HG03175 (cell line): ENCODE data around the gene WASF1.
"Not testable (repeated sequence)": the region's sequence is repeated elsewhere in the genome, so short reads cannot be mapped to it uniquely, and the experiment has no call there.

ENCODE experiments used
- ATAC-seq: cut with Tn5 transposase; IDR thresholded peaks from one replicate; pipeline ENCODE4 v1.9.1; 2021; ENCODE audit warnings: mild to moderate bottlenecking, moderate library complexity; ENCODE audit not compliant: unreplicated experiment

Gene WASF1

DNA sequence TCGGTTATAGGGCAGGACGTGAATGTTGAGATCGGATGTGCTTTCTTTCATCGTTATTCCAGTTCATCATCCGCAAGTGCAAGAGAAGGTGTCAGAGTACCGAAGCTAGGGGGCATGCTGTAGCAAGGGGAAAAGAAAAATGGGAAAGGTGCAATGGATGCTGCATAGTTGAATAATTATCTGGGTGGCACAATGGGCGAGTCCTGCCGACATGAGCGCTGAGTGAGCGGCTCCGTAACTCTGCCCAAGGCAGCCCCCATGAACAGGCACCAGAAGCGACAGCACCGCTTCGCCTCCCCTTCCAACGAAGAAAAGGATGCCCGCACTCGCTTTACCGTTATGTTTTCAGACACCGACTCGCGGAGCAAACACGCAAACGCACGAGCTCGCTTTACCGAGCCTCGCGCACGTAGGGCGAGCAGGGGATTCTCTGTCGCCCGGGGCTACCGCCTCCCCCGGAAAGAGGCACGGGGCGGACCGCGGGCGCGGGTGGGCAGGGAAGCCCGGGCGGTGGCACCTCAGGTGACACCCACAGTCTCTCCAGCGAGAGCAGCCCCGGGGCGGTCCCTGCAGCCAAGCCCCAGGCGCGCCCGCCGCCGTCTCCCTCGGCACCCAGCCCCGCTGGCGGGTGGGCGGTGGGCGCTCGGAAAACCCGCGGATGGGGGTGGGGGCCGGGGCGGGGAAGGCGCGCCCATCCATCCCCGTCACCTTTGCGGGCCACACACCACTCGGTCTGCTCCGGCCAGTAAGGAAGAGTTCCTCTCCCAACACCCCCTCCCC is 654 bp downstream of the WASF1 start:
- no peak for ATAC-seq

GRCh38 chr6:110173506-110174132 is 5.9 kb downstream of the WASF1 start:
- no peak for ATAC-seq

DNA sequence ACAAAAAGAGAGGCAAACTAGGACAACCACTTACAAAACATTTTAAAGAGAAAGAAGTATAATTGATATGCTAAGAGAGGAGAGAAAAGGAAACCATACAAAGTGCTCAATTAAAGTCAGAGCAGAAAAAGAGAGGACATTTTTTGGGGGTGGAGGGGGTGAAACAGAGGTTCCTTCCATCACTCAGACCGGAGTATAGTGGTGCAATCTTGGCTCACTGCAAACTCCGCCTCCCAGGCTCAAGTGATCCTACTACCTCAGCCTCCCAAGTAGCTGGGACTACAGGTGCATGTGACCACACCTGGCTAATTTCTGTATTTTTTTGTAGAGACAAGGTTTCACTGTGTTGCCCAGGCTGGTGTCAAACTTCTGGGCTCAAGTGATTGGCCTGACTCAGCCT is 9.4 kb downstream of the WASF1 start:
- no peak for ATAC-seq

GRCh38 chr6:110158479-110158878 is 21.0 kb downstream of the WASF1 start:
- ATAC-seq: no peak

GRCh38 chr6:110147870-110148269 is 31.6 kb downstream of the WASF1 start:
- ATAC-seq: no peak

DNA sequence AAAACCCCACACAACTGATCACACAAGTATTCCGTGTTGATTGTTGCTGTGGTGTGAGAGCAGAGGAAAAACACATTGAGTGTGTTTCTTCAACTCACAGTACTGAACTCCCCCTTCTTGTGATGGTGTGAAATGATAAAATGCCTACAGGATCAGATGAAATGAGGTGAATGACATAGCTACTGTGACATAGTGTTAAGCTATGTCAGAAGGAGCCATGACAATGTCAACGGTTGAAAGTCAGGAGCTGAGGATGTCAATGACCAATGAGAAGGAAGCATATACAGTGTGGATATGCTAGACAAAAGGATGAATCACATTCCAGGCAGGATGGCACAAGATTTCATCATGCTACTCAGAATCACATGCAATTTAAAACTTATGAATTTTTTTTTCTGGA is 38.8 kb downstream of the WASF1 start:
- no peak for ATAC-seq

- no peak for ATAC-seq
Measured at GRCh38 chr6:110139052-110139451, 40.4 kb downstream of the WASF1 start.

GRCh38 chr6:110137924-110138887 is 41.3 kb downstream of the WASF1 start:
- ATAC-seq: no peak

GRCh38 chr6:110130362-110130761 is 49.1 kb downstream of the WASF1 start:
- no peak for ATAC-seq

DNA sequence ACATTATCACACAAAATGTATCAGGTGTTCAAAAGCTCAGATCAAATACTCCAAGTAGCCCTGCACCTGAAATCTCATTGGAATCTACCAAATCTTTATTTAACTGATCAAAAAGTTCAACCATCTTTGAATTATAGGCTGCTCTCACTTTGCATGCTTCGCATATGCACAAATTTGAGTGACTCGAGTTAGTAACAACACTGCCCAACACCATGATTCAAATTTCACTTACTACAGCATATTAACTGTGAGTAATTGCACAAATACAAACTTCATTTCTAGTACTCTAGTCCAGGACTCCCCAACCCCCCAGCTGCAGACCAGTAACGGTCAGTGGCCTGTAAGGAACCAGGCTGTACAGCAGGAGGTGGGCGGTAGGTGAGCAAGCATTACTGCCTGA is 51.1 kb downstream of the WASF1 start:
- ATAC-seq: no peak

- no peak for ATAC-seq
Measured at GRCh38 chr6:110125361-110125760, 54.1 kb downstream of the WASF1 start.

- ATAC-seq: not testable (repeated sequence)
Measured at GRCh38 chr6:110121655-110122054, 57.8 kb downstream of the WASF1 start.

DNA sequence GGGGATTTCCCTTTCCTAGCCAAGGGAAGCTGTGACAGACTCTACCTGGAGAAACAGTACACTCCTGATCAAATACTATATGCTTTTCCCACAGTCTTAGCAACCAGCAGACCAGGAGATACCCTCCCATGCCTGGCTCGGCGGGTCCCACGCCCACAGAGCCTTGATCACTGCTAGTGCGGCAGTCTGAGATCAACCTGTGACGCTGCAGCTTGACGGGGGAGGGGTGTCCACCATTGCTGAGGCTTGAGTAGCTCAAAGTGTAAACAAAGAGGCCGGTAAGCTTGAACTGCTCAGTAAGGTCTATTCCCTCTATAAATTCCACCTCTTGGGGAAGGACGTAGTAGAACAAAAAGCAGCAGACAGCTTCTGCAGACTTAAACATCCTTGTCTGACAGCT is 63.2 kb downstream of the WASF1 start:
- ATAC-seq: no peak

DNA sequence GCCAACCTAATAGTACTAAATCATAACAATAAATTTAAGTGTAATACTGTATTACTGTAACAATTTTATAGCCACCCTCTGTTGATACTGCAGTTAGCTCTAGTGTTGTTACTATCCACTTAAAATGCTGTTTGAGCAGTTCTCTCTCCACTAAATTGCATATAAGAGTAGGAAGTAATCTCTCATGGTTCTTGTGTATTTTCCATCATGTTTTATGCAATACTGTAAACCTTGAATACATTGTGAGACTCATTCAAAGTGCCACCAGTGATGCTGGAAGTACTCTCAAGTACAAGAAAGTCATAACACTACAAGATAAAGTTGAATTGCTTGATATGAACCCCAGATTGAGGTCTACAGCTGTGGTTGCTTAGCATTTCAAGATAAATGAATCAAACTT is 65.5 kb downstream of the WASF1 start:
- ATAC-seq: no peak

- ATAC-seq: no peak
Measured at GRCh38 chr6:110105296-110105695, 74.2 kb downstream of the WASF1 start.

DNA sequence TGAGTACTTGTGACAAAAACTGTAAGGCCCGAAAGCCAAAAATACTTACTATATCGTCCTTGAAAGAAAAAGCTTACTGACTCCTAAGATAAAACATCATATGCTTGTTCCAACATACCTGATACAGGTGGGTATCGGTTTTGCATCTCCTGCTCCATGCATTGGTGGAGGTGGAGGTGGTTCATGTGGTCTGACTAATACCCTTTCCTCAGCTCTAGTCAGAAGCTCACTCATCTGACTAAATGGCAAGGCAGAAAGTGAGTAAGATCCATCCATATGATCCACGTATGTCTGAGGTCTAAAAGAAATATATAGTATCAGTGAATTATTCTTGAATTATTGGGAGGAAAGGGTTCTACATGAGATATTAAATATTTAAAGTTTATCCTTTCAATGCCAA is 76.2 kb downstream of the WASF1 start:
- ATAC-seq: no peak

- ATAC-seq: no peak
Measured at GRCh38 chr6:110102411-110102810, 77.1 kb downstream of the WASF1 start.

- ATAC-seq: peak; percentile 60
Measured at GRCh38 chr6:110101885-110102284, 77.6 kb downstream of the WASF1 start.

GRCh38 chr6:110098511-110099116 is 80.9 kb downstream of the WASF1 start:
- ATAC-seq: no peak

DNA sequence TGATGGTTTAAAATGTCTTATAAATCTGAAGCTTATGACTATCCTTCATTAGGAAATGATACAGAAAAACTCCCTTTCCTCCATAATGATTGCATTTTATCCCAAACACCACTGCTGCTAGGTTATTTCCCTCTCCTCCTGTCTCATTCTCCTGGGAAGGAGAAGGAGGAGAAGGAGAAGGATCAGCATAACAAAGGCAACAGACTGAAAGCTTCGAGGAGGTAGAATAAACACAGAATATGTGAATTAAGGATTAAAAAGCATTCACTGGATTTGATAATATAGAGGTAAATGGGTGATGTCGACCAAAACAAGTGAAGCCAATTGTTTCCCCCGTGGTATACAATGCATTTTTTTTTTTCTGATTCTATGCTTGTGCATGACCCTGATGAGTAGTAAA is 82.0 kb downstream of the WASF1 start:
- no peak for ATAC-seq

DNA sequence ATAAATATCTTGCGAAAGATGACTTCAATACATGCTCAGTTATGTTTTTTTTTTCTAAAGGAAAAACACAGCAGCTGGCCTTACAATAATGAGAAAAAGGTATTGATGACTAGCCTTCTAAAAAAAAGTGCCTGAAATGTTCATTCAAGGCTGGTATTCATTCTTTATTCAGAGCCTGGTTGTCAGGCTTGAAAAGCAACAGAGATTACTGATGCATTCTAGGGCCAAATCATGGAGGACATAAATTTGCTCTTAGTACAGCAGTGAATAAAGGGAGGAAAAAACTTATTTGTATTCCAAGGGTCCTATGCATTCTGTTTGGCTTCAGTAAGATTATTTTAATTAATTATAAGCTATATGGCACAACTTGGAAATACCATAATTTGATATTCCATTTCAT is 83.5 kb downstream of the WASF1 start:
- no peak for ATAC-seq
